A673 (cell line): Measurements from ENCODE around the gene ATF6. TPM values are rescaled to one million over a fixed set of nuclear protein-coding genes. Genes with fewer than 3 reads are reported as not detected.

Experiments used
- BruUV-seq: library from RNA; stranded (reverse); fragments of 400-500 nt; replicated peaks from 2 replicates; lab custom pipeline; 2021; lab: Mats Ljungman, UMichigan
- CTCF ChIA-PET: fragments of 300-600 bp; sonication (Branson Sonifier 250); formaldehyde crosslinking; loops from one replicate; lab custom pipeline; 2022; ENCODE audit warnings: antibody characterized with exemption; lab: Charles Lee
- POLR2A ChIA-PET: fragments of 300-600 bp; sonication (Branson Sonifier 250); formaldehyde crosslinking; loops from one replicate; lab custom pipeline; 2022; ENCODE audit warnings: antibody characterized with exemption; ENCODE audit not compliant: low non-redundant PET; lab: Charles Lee
- DNase-seq: peaks from one replicate; pipeline ENCODE4 v3.0.0-alpha.2; 2015; ENCODE audit warnings: low spot score
- H3K27ac ChIP-seq: fragments of 200-600 bp; sonication (generic); 2 replicates; pipeline ENCODE4 v1.5.1; 2016; ENCODE audit warnings: mixed run types, low read depth, mild to moderate bottlenecking, mixed read lengths, antibody characterized with exemption, low read length; ENCODE audit not compliant: poor library complexity, severe bottlenecking
- H3K27me3 ChIP-seq: fragments of 200-600 bp; sonication (generic); replicated peaks from 2 replicates; pipeline ENCODE4 v1.6.1; 2017; ENCODE audit warnings: mixed run types, low read depth, mild to moderate bottlenecking, mixed read lengths, antibody characterized with exemption, low read length; ENCODE audit not compliant: insufficient read depth, poor library complexity
- H3K36me3 ChIP-seq: fragments of 200-600 bp; sonication (generic); 2 replicates; pipeline ENCODE4 v1.6.1; 2016; ENCODE audit warnings: mixed run types, mild to moderate bottlenecking, mixed read lengths, antibody characterized with exemption, low read length; ENCODE audit not compliant: insufficient read depth, poor library complexity, severe bottlenecking
- H3K4me1 ChIP-seq: fragments of 200-600 bp; sonication (generic); 2 replicates; pipeline ENCODE4 v1.6.1; 2017; ENCODE audit warnings: mixed run types, mild to moderate bottlenecking, mixed read lengths, antibody characterized with exemption, low read length; ENCODE audit not compliant: insufficient read depth, poor library complexity, severe bottlenecking
- H3K4me3 ChIP-seq: fragments of 200-600 bp; sonication (generic); 2 replicates; pipeline ENCODE4 v1.5.1; 2016; ENCODE audit warnings: low read depth, mixed run types, mild to moderate bottlenecking, mixed read lengths, low read length; ENCODE audit not compliant: poor library complexity, severe bottlenecking
- H3K9me3 ChIP-seq: fragments of 200-600 bp; sonication (generic); 2 replicates; pipeline ENCODE4 v1.6.1; 2016; ENCODE audit warnings: mixed run types, low read depth, mild to moderate bottlenecking, mixed read lengths, antibody characterized with exemption, low read length; ENCODE audit not compliant: poor library complexity, severe bottlenecking
- EZH2 ChIP-seq: fragments of 200-600 bp; sonication (generic); IDR thresholded peaks from 2 replicates; pipeline ENCODE4 v1.6.1; 2017; ENCODE audit warnings: borderline replicate concordance, low read depth, mild to moderate bottlenecking, mixed read lengths, antibody characterized with exemption, low read length; ENCODE audit not compliant: poor library complexity, severe bottlenecking
- intact Hi-C: fragments of 100-400 bp; cut with micrococcal nuclease; formaldehyde crosslinking; loops from one replicate; pipeline ENCODE4 v1.10.0; 2022; ENCODE audit not compliant: unreplicated experiment
- total RNA-seq: library from RNA; stranded (reverse); gene quantifications from 2 replicates; pipeline ENCODE4 v1.2.3, GENCODE V29; 2021
- TF ChIP-seq, protein P1 (sequence below): fragments of 300-800, 200-600 bp; sonication (generic); conservative IDR thresholded peaks from 2 replicates; pipeline ENCODE4 v1.5.1; 2017; ENCODE audit warnings: low read depth, mild to moderate bottlenecking, antibody characterized with exemption, low read length, moderate library complexity, mixed read lengths

Gene ATF6
- total RNA-seq, 1 experiment from 2014 or later = 21.8 TPM

DNA sequence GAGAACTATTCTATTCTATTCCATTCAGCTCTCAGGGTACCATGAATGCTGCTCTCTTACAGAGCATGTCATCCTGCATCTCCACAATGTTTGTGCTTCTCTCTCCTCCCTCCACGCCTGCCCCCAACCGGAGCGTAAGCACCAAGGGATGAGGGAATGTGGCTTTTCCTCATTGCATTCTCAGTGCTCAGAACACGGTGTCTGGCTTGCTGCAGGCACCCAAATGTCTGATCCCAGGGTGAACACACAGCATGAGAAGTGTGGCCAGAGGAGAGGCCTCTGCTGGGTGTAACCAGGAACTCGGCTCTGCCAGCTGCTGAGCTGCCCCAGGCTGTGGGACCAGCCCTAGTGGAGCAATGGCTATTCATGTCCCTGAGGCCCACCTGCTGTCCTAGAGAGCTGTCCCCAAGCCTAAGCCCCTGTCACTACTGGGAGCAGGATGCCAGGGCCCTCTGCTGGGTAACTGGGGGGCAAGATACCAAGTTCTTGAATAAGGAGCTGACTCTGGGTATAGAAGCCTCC, 219.2 kb downstream of the ATF6 start:
- Histone ChIP-seq H3K9me3 (no peaks in the 10 kb centered on the region), H3K4me3 (no peak overlapping the region), H3K36me3 (no peaks in the 10 kb centered on the region), H3K27ac (no peak overlapping the region), H3K27me3 (no peaks in the 10 kb centered on the region), H3K4me1 (no peaks in the 10 kb centered on the region)
- intact Hi-C loops = no loop called here
- ChIA-PET CTCF (no interaction called here), POLR2A (no interaction called here)
- no TSS peak for BruUV-seq
- no peak for TF ChIP-seq EZH2
- TF ChIP-seq, protein P1, sequence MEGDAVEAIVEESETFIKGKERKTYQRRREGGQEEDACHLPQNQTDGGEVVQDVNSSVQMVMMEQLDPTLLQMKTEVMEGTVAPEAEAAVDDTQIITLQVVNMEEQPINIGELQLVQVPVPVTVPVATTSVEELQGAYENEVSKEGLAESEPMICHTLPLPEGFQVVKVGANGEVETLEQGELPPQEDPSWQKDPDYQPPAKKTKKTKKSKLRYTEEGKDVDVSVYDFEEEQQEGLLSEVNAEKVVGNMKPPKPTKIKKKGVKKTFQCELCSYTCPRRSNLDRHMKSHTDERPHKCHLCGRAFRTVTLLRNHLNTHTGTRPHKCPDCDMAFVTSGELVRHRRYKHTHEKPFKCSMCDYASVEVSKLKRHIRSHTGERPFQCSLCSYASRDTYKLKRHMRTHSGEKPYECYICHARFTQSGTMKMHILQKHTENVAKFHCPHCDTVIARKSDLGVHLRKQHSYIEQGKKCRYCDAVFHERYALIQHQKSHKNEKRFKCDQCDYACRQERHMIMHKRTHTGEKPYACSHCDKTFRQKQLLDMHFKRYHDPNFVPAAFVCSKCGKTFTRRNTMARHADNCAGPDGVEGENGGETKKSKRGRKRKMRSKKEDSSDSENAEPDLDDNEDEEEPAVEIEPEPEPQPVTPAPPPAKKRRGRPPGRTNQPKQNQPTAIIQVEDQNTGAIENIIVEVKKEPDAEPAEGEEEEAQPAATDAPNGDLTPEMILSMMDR = no peak
- DNase-seq = no peak

DNA sequence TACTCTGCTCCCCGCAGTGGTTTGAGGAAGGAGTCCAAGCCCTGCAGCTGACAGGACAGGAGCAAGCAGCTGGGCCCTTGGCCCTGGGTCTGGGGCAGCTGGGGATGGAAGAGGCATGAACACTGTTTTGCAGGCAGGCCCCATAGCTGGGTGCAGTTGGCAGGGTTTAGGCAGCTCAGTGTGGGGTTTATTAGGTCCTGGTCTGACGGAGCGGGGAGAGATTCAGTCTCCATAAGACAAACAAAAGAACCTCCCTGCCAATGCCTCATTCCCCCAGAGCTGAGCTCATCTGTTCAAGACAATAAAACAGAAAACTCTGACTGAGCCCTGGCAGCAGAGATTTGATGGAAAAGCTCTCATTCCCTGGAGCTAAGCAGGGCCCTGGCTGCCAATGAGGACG, 220.2 kb downstream of the ATF6 start:
- H3K36me3 ChIP-seq = no peaks in the 10 kb centered on the region

DNA sequence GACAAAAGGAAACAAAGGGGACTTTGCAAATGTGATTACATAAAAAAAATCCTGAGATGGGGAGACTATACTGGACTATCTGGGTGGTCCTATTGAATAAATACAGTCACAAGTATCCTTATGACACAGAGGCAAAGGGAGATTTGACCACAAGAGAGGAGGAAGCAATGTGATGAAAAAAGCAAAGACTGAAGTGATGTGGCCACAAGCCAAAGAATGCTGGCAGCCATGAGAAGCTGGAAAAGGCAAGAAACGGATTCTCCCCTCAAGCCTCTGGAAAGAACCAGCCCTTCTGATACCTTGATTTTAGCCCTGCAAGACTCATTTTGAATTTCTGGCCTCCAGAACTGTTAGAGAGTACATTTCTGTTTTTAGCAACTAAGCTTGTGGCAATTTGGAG, 221.2 kb downstream of the ATF6 start:
- H3K27me3 ChIP-seq = no peaks in the 10 kb centered on the region
- ChIA-PET CTCF (no interaction called here), POLR2A (no interaction called here)
- intact Hi-C loops = no loop called here
- H3K36me3 ChIP-seq = no peaks in the 10 kb centered on the region
- no peak overlapping the region for H3K4me3 ChIP-seq
- H3K4me1 ChIP-seq = no peaks in the 10 kb centered on the region
- no peak for TF ChIP-seq EZH2
- TF ChIP-seq, protein P1 = no peak
- BruUV-seq = no TSS peak
- no peaks in the 10 kb centered on the region for H3K9me3 ChIP-seq
- no peak for DNase-seq
- H3K27ac ChIP-seq = no peak overlapping the region

More for the DNA sequence above, 220.2 kb downstream of the ATF6 start:
- no peaks in the 10 kb centered on the region for H3K27me3 ChIP-seq
- TF ChIP-seq, protein P1 = no peak
- TF ChIP-seq EZH2 = no peak
- POLR2A ChIA-PET = no interaction called here
- intact Hi-C loops = no loop called here
- no peak overlapping the region for H3K27ac ChIP-seq
- CTCF ChIA-PET = no interaction called here
- BruUV-seq = no TSS peak
- no peaks in the 10 kb centered on the region for H3K4me1 ChIP-seq
- DNase-seq = no peak
- no peak overlapping the region for H3K4me3 ChIP-seq
- H3K9me3 ChIP-seq = no peaks in the 10 kb centered on the region
